Dendritic cell treated with granulocyte-macrophage colony-stimulating factor and Interleukin-4, amounts not matched to agents 40 ng/mL and 50 ng/mL, for 4 days (primary cell): ENCODE measurements around the gene ERO1B.
A peak's percentile ranks its signal among the peaks of the same experiment; 100 is the strongest.
"Not testable (repeated sequence)": the region's sequence is repeated elsewhere in the genome, so short reads cannot be mapped to it uniquely, and the experiment has no call there.

ENCODE experiments used
- H3K27ac Mint-ChIP-seq: one replicate; pipeline ENCODE4 v1.8.0; 2022; ENCODE audit warnings: mild to moderate bottlenecking, mixed read lengths
- H3K27me3 Mint-ChIP-seq: one replicate; pipeline ENCODE4 v1.8.0; 2022; ENCODE audit warnings: mild to moderate bottlenecking, mixed read lengths
- H3K36me3 Mint-ChIP-seq: one replicate; pipeline ENCODE4 v1.8.0; 2022; ENCODE audit warnings: low read depth, mixed read lengths
- H3K4me1 Mint-ChIP-seq: one replicate; pipeline ENCODE4 v1.8.0; 2022; ENCODE audit warnings: low read depth, mixed read lengths
- H3K4me3 Mint-ChIP-seq: one replicate; pipeline ENCODE4 v1.8.0; 2022; ENCODE audit warnings: mild to moderate bottlenecking, moderate library complexity, mixed read lengths
- H3K9me3 Mint-ChIP-seq: one replicate; pipeline ENCODE4 v1.8.0; 2022; ENCODE audit warnings: mixed read lengths
- intact Hi-C: fragments of 100-400 bp; cut with micrococcal nuclease; formaldehyde crosslinking; loops from one replicate; pipeline ENCODE4 v1.15.0; 2022

The ERO1B gene

GRCh38 chr1:236209713-236210112 is 72.0 kb downstream of the ERO1B start:
- no peak overlapping the region for H3K27ac Mint-ChIP-seq
- intact Hi-C loops: loop anchor here (5.0 to 10.0 kb wide), 2 partner anchors 45 to 67 kb away; partner anchors contain the start of gene GPR137B
- H3K27me3 Mint-ChIP-seq: no peaks in the 10 kb centered on the region
- H3K4me3 Mint-ChIP-seq: no peak overlapping the region
- peaks cover 74% of the 10 kb centered on the region for H3K36me3 Mint-ChIP-seq
- H3K4me1 Mint-ChIP-seq: peaks cover 15% of the 10 kb centered on the region
- H3K9me3 Mint-ChIP-seq: no peaks in the 10 kb centered on the region

DNA sequence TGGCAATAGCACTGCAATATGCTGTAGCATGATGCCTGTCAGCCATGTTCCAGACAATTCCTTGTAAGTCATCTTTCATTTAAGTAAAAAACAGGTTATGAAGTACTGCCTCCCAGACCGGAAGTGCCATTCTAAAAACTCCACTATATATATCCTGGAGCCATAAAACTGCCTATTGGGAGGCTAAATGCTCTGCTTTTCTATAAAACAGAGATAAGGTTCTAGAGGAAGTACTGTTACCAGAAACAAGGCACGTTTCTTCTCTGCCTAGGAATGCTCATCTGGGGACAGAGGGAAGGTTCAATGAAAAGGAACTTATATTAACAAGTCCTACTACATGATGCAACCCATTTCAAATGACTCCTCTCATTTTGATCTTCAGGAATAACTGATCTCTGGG is 72.6 kb downstream of the ERO1B start:
- peaks cover 74% of the 10 kb centered on the region for H3K36me3 Mint-ChIP-seq
- H3K4me1 Mint-ChIP-seq: peaks cover 15% of the 10 kb centered on the region
- no peak overlapping the region for H3K27ac Mint-ChIP-seq
- intact Hi-C loops: loop anchor here (5.0 kb wide), 1 partner anchor 67 kb away; the partner anchor contains the start of gene GPR137B
- H3K9me3 Mint-ChIP-seq: no peaks in the 10 kb centered on the region
- H3K27me3 Mint-ChIP-seq: no peaks in the 10 kb centered on the region
- H3K4me3 Mint-ChIP-seq: no peak overlapping the region

GRCh38 chr1:236207569-236207968 is 74.2 kb downstream of the ERO1B start:
- Mint-ChIP-seq H3K4me1 (peaks cover 28% of the 10 kb centered on the region), H3K4me3 (no peak overlapping the region), H3K27me3 (no peaks in the 10 kb centered on the region), H3K27ac (peak overlapping the region; percentile 88), H3K9me3 (peaks cover 15% of the 10 kb centered on the region), H3K36me3 (peaks cover 73% of the 10 kb centered on the region)
- intact Hi-C loops: loop anchor here (5.0 kb wide), 1 partner anchor 65 kb away; the partner anchor contains the start of gene GPR137B

DNA sequence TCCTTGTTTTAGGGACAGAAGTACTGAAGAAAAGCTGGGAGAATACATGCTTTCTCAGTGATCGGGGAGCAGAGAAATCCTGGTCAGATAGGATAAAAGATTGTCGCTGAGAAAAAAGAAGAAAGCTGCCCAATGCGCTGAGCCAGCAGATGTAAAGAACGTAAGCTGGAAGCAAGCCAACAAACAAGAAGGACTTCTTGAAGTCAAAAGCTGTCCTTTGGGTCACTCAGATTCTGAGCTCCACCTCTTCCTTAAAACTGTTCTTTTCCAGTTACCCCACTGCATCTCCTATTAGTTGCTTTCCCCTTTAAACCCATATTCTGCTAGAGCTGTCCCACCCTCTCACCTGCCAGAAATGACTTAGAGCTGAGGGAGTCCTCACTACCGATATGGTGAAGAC is 74.6 kb downstream of the ERO1B start:
- peaks cover 73% of the 10 kb centered on the region for H3K36me3 Mint-ChIP-seq

DNA sequence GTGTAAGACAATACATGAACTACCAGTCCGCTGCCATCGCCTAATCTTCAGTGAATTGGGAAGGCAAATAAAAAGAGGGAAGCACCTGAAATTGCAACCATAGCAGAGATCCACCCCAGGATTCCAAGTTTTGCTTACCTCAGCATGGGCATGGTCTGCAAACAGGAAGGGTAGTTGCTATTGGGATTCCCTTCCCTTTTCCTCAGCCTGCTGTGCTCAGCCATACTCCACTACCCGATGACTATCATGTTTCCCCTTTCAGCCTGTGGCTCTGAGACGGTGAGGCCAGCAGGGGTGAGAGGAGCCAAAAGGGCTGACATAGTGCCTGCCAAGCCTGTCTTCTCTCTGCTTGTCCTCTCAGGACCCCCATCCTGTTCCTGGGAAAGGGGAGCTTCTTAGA is 75.2 kb downstream of the ERO1B start:
- H3K36me3 Mint-ChIP-seq: peaks cover 73% of the 10 kb centered on the region

More for the DNA sequence above, 74.6 kb downstream of the ERO1B start:
- Mint-ChIP-seq H3K9me3 (peaks cover 16% of the 10 kb centered on the region), H3K27ac (peak overlapping the region; percentile 88), H3K4me1 (peaks cover 33% of the 10 kb centered on the region), H3K27me3 (no peaks in the 10 kb centered on the region), H3K4me3 (no peak overlapping the region)
- intact Hi-C loops: loop anchor here (5.0 kb wide), 1 partner anchor 65 kb away; the partner anchor contains the start of gene GPR137B

DNA sequence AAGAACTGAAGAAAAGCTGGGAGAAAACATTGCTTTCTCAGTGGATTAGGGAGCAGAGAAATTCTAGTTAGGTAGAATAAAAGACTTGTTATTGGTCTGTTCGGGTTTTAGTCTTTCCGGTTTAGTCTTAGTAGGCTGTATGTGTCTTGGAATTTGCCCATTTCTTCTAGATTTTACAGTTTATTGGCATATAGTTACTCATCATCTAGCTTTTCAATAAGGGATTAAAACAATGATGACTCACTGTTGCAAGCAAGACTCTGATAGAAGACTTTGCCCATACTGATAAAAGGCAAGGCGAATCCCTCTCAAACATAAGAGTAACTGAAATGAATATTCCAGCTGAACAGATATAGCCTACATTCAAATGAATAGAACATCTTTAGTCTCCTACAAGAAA is 77.1 kb downstream of the ERO1B start:
- no peak overlapping the region for H3K4me3 Mint-ChIP-seq
- peaks cover 44% of the 10 kb centered on the region for H3K4me1 Mint-ChIP-seq
- H3K36me3 Mint-ChIP-seq: peaks cover 74% of the 10 kb centered on the region
- H3K27ac Mint-ChIP-seq: peak overlapping the region; percentile 77
- peaks cover 39% of the 10 kb centered on the region for H3K9me3 Mint-ChIP-seq
- no peaks in the 10 kb centered on the region for H3K27me3 Mint-ChIP-seq
- intact Hi-C loops: loop anchor here (5.0 kb wide), 1 partner anchor 62 kb away; the partner anchor contains the start of gene GPR137B

More for the DNA sequence above, 75.2 kb downstream of the ERO1B start:
- Mint-ChIP-seq H3K27me3 (no peaks in the 10 kb centered on the region), H3K27ac (peak overlapping the region; percentile 88), H3K9me3 (peaks cover 20% of the 10 kb centered on the region), H3K4me3 (no peak overlapping the region), H3K4me1 (peaks cover 38% of the 10 kb centered on the region)
- intact Hi-C loops: loop anchor here (5.0 kb wide), 1 partner anchor 64 kb away; the partner anchor contains the start of gene GPR137B

- intact Hi-C loops: no loop called here
- peak overlapping the region; percentile 77 for H3K27ac Mint-ChIP-seq
- peaks cover 44% of the 10 kb centered on the region for H3K4me1 Mint-ChIP-seq
- H3K4me3 Mint-ChIP-seq: no peak overlapping the region
- no peaks in the 10 kb centered on the region for H3K27me3 Mint-ChIP-seq
- peaks cover 45% of the 10 kb centered on the region for H3K9me3 Mint-ChIP-seq
- peaks cover 74% of the 10 kb centered on the region for H3K36me3 Mint-ChIP-seq
Observed at GRCh38 chr1:236204039-236204438, 77.7 kb downstream of the ERO1B start.

DNA sequence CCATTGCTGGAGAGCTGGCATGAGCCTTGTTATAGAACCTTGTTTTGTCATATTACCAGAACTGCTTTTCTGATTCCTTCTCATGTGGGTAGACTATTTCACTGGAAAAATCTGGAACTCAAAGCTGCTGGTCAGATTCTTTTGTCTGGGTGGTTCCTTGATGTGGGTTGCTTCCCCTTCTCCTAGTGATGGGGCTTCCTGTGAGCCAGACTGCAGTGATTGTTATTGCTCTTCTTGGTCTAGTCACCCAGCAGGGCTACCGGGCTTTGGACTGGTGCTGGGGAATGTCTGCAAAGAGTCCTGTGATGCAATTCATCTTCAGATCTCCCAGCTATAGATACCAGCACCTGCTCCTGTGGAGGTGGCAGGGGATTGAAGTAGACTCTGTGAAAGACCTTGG is 80.0 kb downstream of the ERO1B start:
- Mint-ChIP-seq H3K36me3 (peaks cover 94% of the 10 kb centered on the region), H3K4me1 (peaks cover 36% of the 10 kb centered on the region), H3K27ac (peak overlapping the region; percentile 60), H3K9me3 (peaks cover 62% of the 10 kb centered on the region), H3K27me3 (no peaks in the 10 kb centered on the region), H3K4me3 (peak overlapping the region; percentile 28)
- intact Hi-C loops: no loop called here

DNA sequence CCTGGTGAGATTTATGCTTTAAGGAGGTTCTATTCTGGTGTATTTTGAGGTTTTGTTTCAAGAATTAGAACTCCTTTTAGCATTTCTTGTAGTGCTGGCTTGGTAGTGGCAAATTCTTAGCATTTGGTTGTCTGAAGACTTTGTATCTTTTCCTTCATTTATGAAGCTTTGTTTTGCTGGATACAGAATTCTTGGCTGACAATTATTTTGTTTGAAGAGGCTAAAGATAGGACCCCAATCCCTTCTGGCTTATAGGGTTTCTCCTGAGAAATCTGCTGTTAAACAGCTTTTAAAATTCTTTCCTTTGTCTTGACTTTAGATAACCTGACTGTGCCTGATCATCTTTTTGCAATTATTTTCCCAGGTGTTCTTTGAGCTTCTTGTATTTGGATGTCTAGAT is 80.8 kb downstream of the ERO1B start:
- peaks cover 29% of the 10 kb centered on the region for H3K4me1 Mint-ChIP-seq
- peaks cover 97% of the 10 kb centered on the region for H3K36me3 Mint-ChIP-seq
- H3K27me3 Mint-ChIP-seq: no peaks in the 10 kb centered on the region
- H3K4me3 Mint-ChIP-seq: no peak overlapping the region
- peak overlapping the region; percentile 60 for H3K27ac Mint-ChIP-seq
- intact Hi-C loops: no loop called here
- H3K9me3 Mint-ChIP-seq: peaks cover 62% of the 10 kb centered on the region

DNA sequence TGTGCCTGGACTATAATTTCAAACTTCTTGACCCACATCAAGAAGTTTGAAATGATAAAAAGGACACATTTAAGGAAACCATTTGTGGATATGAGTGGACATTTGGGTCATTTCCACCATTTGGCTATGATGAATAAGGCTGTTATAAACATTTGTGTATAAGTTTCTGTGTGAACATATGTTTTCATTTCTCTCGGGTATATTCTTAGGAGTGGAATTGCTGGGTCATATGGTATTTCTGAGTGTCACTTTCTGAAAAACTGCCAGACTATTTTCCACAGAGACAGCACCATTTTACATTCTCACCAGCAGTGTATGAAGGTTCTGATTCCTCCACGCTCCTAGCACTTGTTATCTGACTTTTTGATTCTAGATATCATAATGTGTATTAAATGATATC is 88.6 kb downstream of the ERO1B start:
- intact Hi-C loops: no loop called here
- Mint-ChIP-seq H3K9me3 (peaks cover 30% of the 10 kb centered on the region), H3K4me3 (no peak overlapping the region), H3K27ac (no peak overlapping the region), H3K4me1 (peaks cover 5% of the 10 kb centered on the region), H3K27me3 (no peaks in the 10 kb centered on the region), H3K36me3 (peaks cover 100% of the 10 kb centered on the region)

GRCh38 chr1:236188084-236188483 is 93.7 kb downstream of the ERO1B start:
- H3K27me3 Mint-ChIP-seq, H3K4me3 Mint-ChIP-seq, intact Hi-C loops, H3K27ac Mint-ChIP-seq: not testable (repeated sequence)
- Mint-ChIP-seq H3K4me1 (peaks cover 20% of the 10 kb centered on the region), H3K36me3 (peaks cover 97% of the 10 kb centered on the region), H3K9me3 (peaks cover 22% of the 10 kb centered on the region)

DNA sequence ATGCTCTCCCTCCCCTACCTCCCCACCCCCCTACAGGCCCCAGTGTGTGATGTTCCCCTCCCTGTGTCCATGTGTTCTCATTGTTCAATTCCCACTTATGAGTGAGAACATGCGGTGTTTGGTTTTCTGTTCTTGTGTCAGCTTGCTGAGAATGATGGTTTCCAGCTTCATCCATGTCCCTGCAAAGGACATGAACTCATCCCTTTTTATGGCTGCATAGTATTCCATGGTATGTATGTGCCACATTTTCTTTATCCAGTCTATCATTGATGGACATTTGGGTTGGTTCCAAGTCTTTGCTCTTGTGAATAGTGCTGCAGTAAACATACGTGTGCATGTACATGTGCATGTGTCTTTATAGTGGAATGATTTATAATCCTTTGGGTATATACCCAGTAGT is 95.3 kb downstream of the ERO1B start:
- peaks cover 97% of the 10 kb centered on the region for H3K36me3 Mint-ChIP-seq
- intact Hi-C loops: not testable (repeated sequence)

GRCh38 chr1:236185687-236186086 is 96.1 kb downstream of the ERO1B start:
- Mint-ChIP-seq H3K4me1 (peaks cover 20% of the 10 kb centered on the region), H3K36me3 (peaks cover 96% of the 10 kb centered on the region), H3K4me3 (no peak overlapping the region), H3K27ac (no peak overlapping the region), H3K27me3 (no peaks in the 10 kb centered on the region), H3K9me3 (peaks cover 15% of the 10 kb centered on the region)
- intact Hi-C loops: no loop called here

More for the DNA sequence above, 95.3 kb downstream of the ERO1B start:
- Mint-ChIP-seq H3K9me3 (peaks cover 22% of the 10 kb centered on the region), H3K4me1 (peaks cover 20% of the 10 kb centered on the region)
- H3K27ac Mint-ChIP-seq, H3K4me3 Mint-ChIP-seq, H3K27me3 Mint-ChIP-seq: not testable (repeated sequence)

DNA sequence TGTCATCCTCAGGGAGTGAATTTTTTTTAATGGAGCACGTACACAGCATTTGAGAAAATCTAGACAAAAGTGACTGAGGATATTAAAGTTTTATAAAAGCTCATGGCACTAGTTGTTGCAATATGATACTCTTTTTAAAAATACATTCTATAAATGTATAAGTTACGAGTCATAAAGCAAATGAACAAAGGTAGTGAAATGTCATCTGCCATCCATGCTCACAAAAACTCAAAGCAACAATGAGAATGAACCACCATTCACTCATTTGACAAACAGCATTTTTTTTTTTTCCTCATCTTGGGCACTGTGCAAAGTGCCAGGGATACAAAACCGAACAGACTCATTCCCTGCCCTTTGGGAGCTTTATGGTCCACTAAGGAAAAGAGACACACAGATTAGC is 100.7 kb downstream of the ERO1B start:
- Mint-ChIP-seq H3K4me1 (peaks cover 5% of the 10 kb centered on the region), H3K9me3 (no peaks in the 10 kb centered on the region), H3K4me3 (no peak overlapping the region), H3K36me3 (peaks cover 96% of the 10 kb centered on the region), H3K27me3 (no peaks in the 10 kb centered on the region), H3K27ac (no peak overlapping the region)
- intact Hi-C loops: no loop called here

GRCh38 chr1:236179634-236180033 is 102.1 kb downstream of the ERO1B start:
- Mint-ChIP-seq H3K4me1 (no peaks in the 10 kb centered on the region), H3K4me3 (no peak overlapping the region), H3K9me3 (no peaks in the 10 kb centered on the region), H3K27me3 (no peaks in the 10 kb centered on the region), H3K27ac (no peak overlapping the region), H3K36me3 (peaks cover 96% of the 10 kb centered on the region)
- intact Hi-C loops: no loop called here
